ENCODE results near the gene DGCR6. TPM values are rescaled to one million over a fixed set of nuclear protein-coding genes. Genes with fewer than 3 reads are reported as not detected.
A peak's percentile ranks its signal among the peaks of the same experiment; 100 is the strongest.

The DGCR6 gene
- total RNA-seq, 1 experiment from 2014 or later, result 1.8 TPM

DNA sequence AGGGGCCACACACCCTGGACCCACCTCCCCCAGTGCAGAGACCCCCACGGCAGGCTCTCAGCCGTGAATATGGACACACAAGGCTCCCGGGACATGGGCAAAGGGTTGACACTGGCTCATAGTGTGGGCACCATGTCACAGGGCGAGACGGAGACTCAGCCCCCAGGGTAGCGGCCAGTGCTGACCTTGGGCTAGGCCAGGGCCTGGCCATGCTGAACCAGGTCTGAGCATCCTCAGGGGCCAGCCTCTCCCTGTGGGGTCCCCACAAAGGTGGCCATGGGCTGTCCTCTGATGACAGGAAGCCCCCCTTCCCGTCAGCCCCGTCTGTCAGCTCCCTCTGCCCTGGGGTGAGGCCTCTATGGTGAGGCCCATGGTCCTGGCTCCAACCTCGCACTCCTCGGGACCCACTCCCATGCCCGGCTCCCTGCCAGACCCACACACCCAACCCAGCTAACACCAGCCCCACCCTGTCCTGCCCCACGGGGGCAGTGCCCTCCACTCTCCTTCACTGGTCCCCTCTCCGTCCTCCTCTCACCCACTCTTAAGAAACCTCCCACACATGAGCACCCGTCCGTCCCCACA lies 49.0 kb downstream of the DGCR6 start:
- no peak overlapping the region for H3K4me3 Mint-ChIP-seq
- H3K27me3 Mint-ChIP-seq (ENCODE audit: low read depth), result no peaks in the 10 kb centered on the region; the same call in 1 of the 2 replicates
- Histone ChIP-seq H2AK5ac (ENCODE audit: insufficient read length, low read length) (no peak overlapping the region), H3K79me2 (ENCODE audit: insufficient read depth, low read length) (no peaks in the 10 kb centered on the region), H4K91ac (ENCODE audit: insufficient read length, low read depth, low read length) (no peak overlapping the region), H3K27ac (ENCODE audit: insufficient read length, low read depth, low read length) (no peak overlapping the region), H3K27me3 (ENCODE audit: insufficient read depth, low read length) (no peaks in the 10 kb centered on the region), H3K9ac (ENCODE audit: extremely low read depth, insufficient read length, low read length) (no peak overlapping the region), H3K23me2 (ENCODE audit: insufficient read length, low read depth, low read length, poor library complexity, severe bottlenecking) (no peaks in the 10 kb centered on the region), H3K4ac (ENCODE audit: low read depth, low read length) (no peak overlapping the region), H3K14ac (ENCODE audit: insufficient read depth, low read length) (no peak overlapping the region), H3K23ac (ENCODE audit: insufficient read length, low read depth, low read length) (no peak overlapping the region), H2BK12ac (ENCODE audit: insufficient read length, low read depth, low read length) (no peak overlapping the region), H3K18ac (ENCODE audit: insufficient read length, low read depth, low read length) (no peak overlapping the region), H3K4me1 (ENCODE audit: insufficient read depth, low read length) (no peaks in the 10 kb centered on the region), H4K8ac (replicated peaks; ENCODE audit: insufficient read length, low read depth, low read length) (no peak overlapping the region), H4K20me1 (ENCODE audit: control insufficient read depth, insufficient read depth, insufficient read length) (no peaks in the 10 kb centered on the region), H3K56ac (ENCODE audit: insufficient read length, low read depth, low read length) (no peak overlapping the region), H2BK5ac (ENCODE audit: insufficient read length, low read length) (no peak overlapping the region), H2BK120ac (ENCODE audit: low read depth, low read length, poor library complexity, severe bottlenecking) (no peak overlapping the region), H4K5ac (ENCODE audit: insufficient read length, low read depth, low read length) (no peak overlapping the region), H3T11ph (ENCODE audit: low read length) (no peak overlapping the region), H2AFZ (ENCODE audit: low read length) (no peak overlapping the region), H3K79me1 (ENCODE audit: insufficient read depth, low read depth, low read length, poor library complexity, severe bottlenecking) (no peaks in the 10 kb centered on the region), H3K4me2 (ENCODE audit: insufficient read depth, insufficient read length, low read length) (no peak overlapping the region), H3K9me3 (ENCODE audit: control insufficient read depth, low read depth, low read length) (no peaks in the 10 kb centered on the region), H2BK15ac (ENCODE audit: low read depth, low read length) (no peak overlapping the region), H2BK20ac (ENCODE audit: low read depth, low read length, poor library complexity, severe bottlenecking) (no peak overlapping the region)
- peaks cover 15 to 27% of the 10 kb centered on the region in 2 experiments for H3K4me1 Mint-ChIP-seq
- no CpG with 5 or more reads among the region's 15 CpGs for WGBS (ENCODE audit: extremely low coverage, insufficient read length, low lambda C conversion rate)
- H3K36me3 Mint-ChIP-seq (ENCODE audit: insufficient read depth in 1 of 3, low read depth in 3 of 3), result no peaks in the 10 kb centered on the region
- H3K9me3 Mint-ChIP-seq, result no peaks in the 10 kb centered on the region; a peak in 1 of 5 replicates
- DNase-seq, result no peak
- H3K27ac Mint-ChIP-seq, result peak overlapping the region in 1 of 3 experiments; percentile 87; a peak in 1 of 7 replicates
- TF ChIP-seq CTCF (conservative IDR thresholded peaks at IDR 0.05), result no peak
